Transverse colon (tissue), 4 donors: ENCODE measurements around the gene SLC35A2. TPM values are rescaled to one million over a fixed set of nuclear protein-coding genes. Genes with fewer than 3 reads are reported as not detected.
A peak's percentile ranks its signal among the peaks of the same experiment; 100 is the strongest.

ENCODE experiments used
- DNase-seq: peaks from one replicate; pipeline ENCODE4 v3.0.0-alpha.2; 2019
- H3K27ac ChIP-seq, 4 donors: fragments of 200-600 bp; sonication (generic); 2 replicates each; pipeline ENCODE4 v1.5.1; 2016 to 2018; ENCODE audit warnings: inconsistent platforms in 4 of 4
- H3K27me3 ChIP-seq: fragments of 200-600 bp; sonication (generic); 2 replicates; pipeline ENCODE4 v1.5.1; 2017; ENCODE audit warnings: inconsistent platforms
- H3K36me3 ChIP-seq, 4 donors: fragments of 200-600 bp; sonication (generic); 2 replicates each; pipeline ENCODE4 v1.5.1; 2017 to 2019; ENCODE audit warnings: inconsistent platforms in 4 of 4
- H3K4me1 ChIP-seq, 4 donors: fragments of 200-600 bp; sonication (generic); 2 replicates each; pipeline ENCODE4 v1.5.1; 2017 to 2020; ENCODE audit warnings: inconsistent platforms in 4 of 4
- H3K4me3 ChIP-seq, 4 donors: fragments of 200-600 bp; sonication (generic); 1 replicate in 1 of 4; 2 replicates in 3 of 4; pipeline versions ENCODE4 v1.5.1 to v1.6.1; 2017 to 2019; ENCODE audit warnings: inconsistent platforms in 4 of 4
- H3K9me3 ChIP-seq, 2 donors: fragments of 200-600 bp; sonication (generic); 2 replicates each; pipeline ENCODE4 v1.5.1; 2017 to 2019; ENCODE audit warnings: inconsistent platforms in 2 of 2
- CTCF ChIP-seq, 5 experiments: fragments of 200-600 bp in 3 of 5; fragments of 450-650 bp in 2 of 5; sonication (generic) in 3 of 5; IDR thresholded peaks; 1 replicate in 2 of 5; 2 replicates in 3 of 5; pipeline ENCODE4 v1.5.1; 2016 to 2017; ENCODE audit warnings: antibody characterized with exemption in 5 of 5, inconsistent platforms in 3 of 5, mild to moderate bottlenecking in 2 of 5, moderate library complexity in 1 of 5
- EP300 ChIP-seq: sonication (generic); formaldehyde crosslinking; IDR thresholded peaks from one replicate; pipeline ENCODE4 v1.6.1; 2017; ENCODE audit warnings: antibody characterized with exemption, low read depth
- POLR2A ChIP-seq: fragments of 450-650 bp; IDR thresholded peaks from one replicate; pipeline ENCODE4 v1.6.1; 2016; ENCODE audit warnings: antibody characterized with exemption, mild to moderate bottlenecking, moderate library complexity
- POLR2AphosphoS5 ChIP-seq, 3 donors: sonication (generic); formaldehyde crosslinking; IDR thresholded peaks; one replicate each; pipeline ENCODE4 v1.6.1; 2016; ENCODE audit warnings: antibody characterized with exemption in 3 of 3
- WGBS, 2 donors: methylation state at CpG; one replicate each; pipeline ENCODE4 v1.1.5; 2018; ENCODE audit warnings: low coverage in 1 of 2; 5-methylcytosine and 5-hydroxymethylcytosine counted together
- in situ Hi-C, 4 donors: fragments of 200-750 bp; cut with MboI; loops; one replicate each; pipeline versions ENCODE4 v1.15.0 to v1.15.1; 2017; ENCODE audit warnings: low sequenced_read_pairs in 3 of 4, low pct_ligation_motif_present in 1 of 4, low pct_unique_long_range_greater_than_20kb in 1 of 4
- intact Hi-C: fragments of 100-400 bp; cut with DNase I; formaldehyde crosslinking; loops from one replicate; pipeline ENCODE4 v1.15.1; 2023; ENCODE audit warnings: low total_unique reads
- total RNA-seq, 4 donors: library from RNA; depleted of rRNA; stranded (reverse); fragments of >200 nt; gene quantifications; one replicate each; pipeline ENCODE4 v1.1.0, GENCODE V29; 2016

The SLC35A2 gene
- total RNA-seq, 4 donors from 2014 or later: 29.5 to 48.3 (median 33.8) TPM

DNA sequence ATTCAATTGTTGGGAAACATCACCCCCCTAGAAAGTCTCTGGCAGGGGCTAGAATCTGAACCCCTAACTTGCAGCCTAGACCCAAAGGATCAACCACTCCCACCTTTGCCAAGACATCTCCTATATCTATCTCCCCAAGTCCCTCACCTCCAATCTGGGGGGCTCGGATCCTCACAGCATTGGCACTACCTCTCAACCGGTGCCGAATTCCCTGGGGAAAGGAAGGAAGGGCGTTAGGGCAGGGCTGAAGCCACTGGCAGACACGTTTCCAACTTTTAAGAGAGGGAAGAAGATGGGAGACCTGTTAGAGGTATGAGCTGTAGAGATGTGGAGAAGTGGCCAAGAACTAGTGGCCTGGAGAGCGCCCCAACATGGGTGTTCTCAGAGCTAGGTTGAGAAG is 16.6 kb downstream of the SLC35A2 start:
- in situ Hi-C loops (no loop called here), intact Hi-C loops (no loop called here)
- DNase-seq: no peak
- Histone ChIP-seq H3K27me3 (no peaks in the 10 kb centered on the region), H3K27ac (no peak overlapping the region), H3K36me3 (no peaks in the 10 kb centered on the region), H3K4me3 (no peak overlapping the region), H3K4me1 (peaks cover 0 to 33% (median 9%) of the 10 kb centered on the region in 4 donors), H3K9me3 (no peaks in the 10 kb centered on the region)
- WGBS, 2 donors: 78% methylated on average over 6 of the region's 6 CpGs; no CpG with 5 or more reads in 1 of the 2 donors
- TF ChIP-seq POLR2A (no peak), POLR2AphosphoS5 (IDR thresholded peaks at IDR 0.05) (no peak), EP300 (no peak), CTCF (IDR thresholded peaks at IDR 0.05) (no peak)

DNA sequence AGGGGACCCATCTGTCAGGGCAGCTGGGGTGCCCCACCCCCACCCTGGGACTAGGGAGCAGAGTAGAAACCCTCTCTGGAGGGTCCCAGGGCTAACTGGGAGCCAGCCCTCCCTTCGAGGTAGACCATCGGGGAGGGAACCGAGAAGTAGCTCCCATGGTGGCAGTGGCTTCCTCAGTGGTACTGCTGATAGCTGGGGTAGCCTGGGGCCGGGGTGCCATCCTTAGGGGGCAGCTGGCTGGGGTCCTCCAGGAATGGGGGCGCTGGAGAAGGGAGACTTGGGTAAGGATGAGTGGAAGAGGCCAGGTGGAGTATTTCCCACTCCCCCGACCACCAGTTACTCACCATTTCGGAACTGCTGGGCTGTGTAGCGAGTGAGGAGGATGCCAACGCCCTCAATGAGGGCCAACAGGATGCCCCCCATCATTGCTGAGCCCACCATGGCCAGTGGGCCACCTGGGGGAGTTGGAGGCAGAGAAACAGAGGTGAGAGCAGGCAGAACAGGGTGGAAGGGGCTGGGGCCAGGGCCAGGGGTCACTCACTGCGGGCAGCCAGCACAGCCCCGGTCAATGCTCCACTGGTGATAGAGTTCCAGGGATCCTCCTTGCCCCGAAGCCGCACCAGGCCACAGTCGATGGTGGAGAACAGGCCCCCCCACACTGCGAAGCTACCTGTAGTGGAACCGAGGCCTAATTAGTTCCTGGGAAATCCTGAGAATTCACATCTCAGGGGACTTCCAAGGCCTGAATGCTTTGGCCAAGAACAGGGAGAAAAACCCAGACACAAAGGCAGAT is 17.7 kb downstream of the SLC35A2 start:
- intact Hi-C loops: no loop called here
- Histone ChIP-seq H3K27me3 (no peaks in the 10 kb centered on the region), H3K36me3 (no peaks in the 10 kb centered on the region), H3K4me3 (no peak overlapping the region), H3K27ac (no peak overlapping the region), H3K4me1 (peaks cover 0 to 22% (median 9%) of the 10 kb centered on the region in 4 donors), H3K9me3 (no peaks in the 10 kb centered on the region)
- in situ Hi-C loops: no loop called here
- no peak for DNase-seq
- no peak for TF ChIP-seq EP300
- TF ChIP-seq CTCF (IDR thresholded peaks at IDR 0.05): no peak
- TF ChIP-seq POLR2A: no peak
- TF ChIP-seq POLR2AphosphoS5 (IDR thresholded peaks at IDR 0.05): no peak
- 86% methylated on average over 16 of the region's 16 CpGs; no CpG with 5 or more reads in 1 of the 2 donors for WGBS, 2 donors

GRCh38 chrX:48892896-48893295 is 18.6 kb downstream of the SLC35A2 start:
- 69% methylated on average over 4 of the region's 4 CpGs; no CpG with 5 or more reads in 1 of the 2 donors for WGBS, 2 donors
- in situ Hi-C loops: no loop called here
- H3K4me1 ChIP-seq: peaks cover 0 to 22% (median 9%) of the 10 kb centered on the region in 4 donors
- DNase-seq: no peak
- TF ChIP-seq POLR2AphosphoS5 (IDR thresholded peaks at IDR 0.05): no peak
- no peak for TF ChIP-seq POLR2A
- no peak for TF ChIP-seq EP300
- TF ChIP-seq CTCF (IDR thresholded peaks at IDR 0.05): no peak
- no peak overlapping the region for H3K4me3 ChIP-seq
- no peaks in the 10 kb centered on the region for H3K27me3 ChIP-seq
- intact Hi-C loops: no loop called here
- no peaks in the 10 kb centered on the region for H3K36me3 ChIP-seq
- no peaks in the 10 kb centered on the region for H3K9me3 ChIP-seq
- no peak overlapping the region for H3K27ac ChIP-seq

- peak; percentile 92 for DNase-seq
- in situ Hi-C loops: no loop called here
- 48% methylated on average over 58 of the region's 68 CpGs; no CpG with 5 or more reads in 1 of the 2 donors for WGBS, 2 donors
- intact Hi-C loops: no loop called here
- Histone ChIP-seq H3K4me1 (peaks cover 0 to 19% (median 9%) of the 10 kb centered on the region in 4 donors), H3K9me3 (no peaks in the 10 kb centered on the region), H3K4me3 (peak overlapping the region; percentile 46 to 84 (median 62)), H3K27ac (peak overlapping the region; percentile 78 to 88 (median 85)), H3K36me3 (no peaks in the 10 kb centered on the region), H3K27me3 (no peaks in the 10 kb centered on the region)
- peak; percentile 54 for TF ChIP-seq POLR2A
- TF ChIP-seq POLR2AphosphoS5 (IDR thresholded peaks at IDR 0.05): peak in 2 of 3 donors; percentile 61 to 69
- TF ChIP-seq EP300: no peak
- TF ChIP-seq CTCF (IDR thresholded peaks at IDR 0.05): peak; percentile 36 to 66 (median 38)
Measured at GRCh38 chrX:48891402-48892288, 19.8 kb downstream of the SLC35A2 start.
